SK-N-SH (cell line): ENCODE results near the gene ATL1. TPM values are rescaled to one million over a fixed set of nuclear protein-coding genes. Genes with fewer than 3 reads are reported as not detected.

Experiments
- CTCF ChIA-PET: fragments of 300-600, 350-600 bp; formaldehyde crosslinking; extraction: SDS; loops from one replicate; lab custom pipeline; 2021; lab: Yijun Ruan, JAX
- POLR2A ChIA-PET: fragments of 350-600 bp; sonication (Branson Sonifier 250); formaldehyde crosslinking; extraction: SDS; loops from one replicate; lab custom pipeline; 2020; ENCODE audit warnings: antibody characterized with exemption, inconsistent platforms; lab: Yijun Ruan, JAX
- DNase-seq: peaks from one replicate; pipeline ENCODE4 v3.0.0; 2012
- H2AFZ ChIP-seq: fragments of 200-600 bp; sonication (generic); 2 replicates; pipeline ENCODE4 v1.8.1; 2016; ENCODE audit warnings: antibody characterized with exemption, mild to moderate bottlenecking, low read depth
- H3F3A ChIP-seq: fragments of 200-600 bp; sonication (generic); replicated peaks from 2 replicates; pipeline ENCODE3; 2016; ENCODE audit warnings: antibody characterized with exemption, mild to moderate bottlenecking; ENCODE audit not compliant: insufficient read depth
- H3K27ac ChIP-seq, 2 experiments: fragments of 200-500 bp in 1 of 2; fragments of 200-600 bp in 1 of 2; sonication (Bioruptor generic) in 1 of 2; sonication (generic), shearing (Covaris generic) in 1 of 2; 2 replicates each; pipeline versions ENCODE4 v1.5.1 to v1.6.1; 2014 to 2016; ENCODE audit warnings: low read depth in 2 of 2, inconsistent platforms in 1 of 2, low read length in 1 of 2, mild to moderate bottlenecking in 1 of 2, mixed read lengths in 1 of 2
- H3K27me3 ChIP-seq: fragments of 200-600 bp; sonication (generic), shearing (Covaris generic); 2 replicates; pipeline ENCODE4 v1.6.1; 2016; ENCODE audit warnings: mixed run types; ENCODE audit not compliant: insufficient read depth
- H3K36me3 ChIP-seq, 2 experiments: fragments of 200-500 bp in 1 of 2; fragments of 200-600 bp in 1 of 2; sonication (Bioruptor generic) in 1 of 2; sonication (generic) in 1 of 2; replicated peaks in 1 of 2; 2 replicates each; pipeline versions ENCODE3 to v1.5.1; 2014 to 2016; ENCODE audit warnings: low read length in 1 of 2, mild to moderate bottlenecking in 1 of 2; ENCODE audit not compliant: insufficient read depth in 2 of 2, control insufficient read depth in 1 of 2
- H3K4me1 ChIP-seq, 2 experiments: fragments of 200-500 bp in 1 of 2; fragments of 200-600 bp in 1 of 2; sonication (Bioruptor generic) in 1 of 2; sonication (generic), shearing (Covaris generic) in 1 of 2; 2 replicates each; pipeline versions ENCODE4 v1.5.1 to v1.6.1; 2014 to 2016; ENCODE audit warnings: low read depth in 1 of 2, low read length in 1 of 2, mixed run types in 1 of 2; ENCODE audit not compliant: insufficient read depth in 2 of 2, control insufficient read depth in 1 of 2
- H3K4me2 ChIP-seq: fragments of 200-600 bp; sonication (generic), shearing (Covaris generic); 2 replicates; pipeline ENCODE4 v1.6.1; 2017; ENCODE audit warnings: mixed run types
- H3K4me3 ChIP-seq, 2 experiments: fragments of 200-500 bp in 1 of 2; fragments of 200-600 bp in 1 of 2; sonication (Bioruptor generic) in 1 of 2; sonication (generic), shearing (Covaris generic) in 1 of 2; 2 replicates each; pipeline versions ENCODE4 v1.5.1 to v1.8.1; 2014 to 2016; ENCODE audit warnings: low read depth in 2 of 2, inconsistent platforms in 1 of 2, low read length in 1 of 2, mild to moderate bottlenecking in 1 of 2, mixed read lengths in 1 of 2, moderate library complexity in 1 of 2
- H3K79me2 ChIP-seq: fragments of 200-600 bp; sonication (generic); 2 replicates; pipeline ENCODE4 v1.8.1; 2017; ENCODE audit warnings: mild to moderate bottlenecking; ENCODE audit not compliant: insufficient read depth
- H3K9ac ChIP-seq: fragments of 200-600 bp; sonication (generic); 2 replicates; pipeline ENCODE4 v1.6.1; 2017; ENCODE audit warnings: mixed run types
- H3K9me2 ChIP-seq: fragments of 200-600 bp; sonication (generic); 2 replicates; pipeline ENCODE4 v1.6.1; 2017; ENCODE audit warnings: mixed run types
- H3K9me3 ChIP-seq: fragments of 200-600 bp; sonication (generic); 2 replicates; pipeline ENCODE4 v1.6.1; 2017; ENCODE audit warnings: mixed run types, mild to moderate bottlenecking, moderate library complexity
- H4K20me1 ChIP-seq: fragments of 200-600 bp; sonication (generic); 2 replicates; pipeline ENCODE4 v1.6.1; 2017; ENCODE audit warnings: mild to moderate bottlenecking, mixed run types; ENCODE audit not compliant: insufficient read depth
- CTCF ChIP-seq: fragments of 200-600 bp; sonication (generic); IDR thresholded peaks from 2 replicates; pipeline ENCODE4 v1.6.1; 2017; ENCODE audit warnings: antibody characterized with exemption, mild to moderate bottlenecking, moderate library complexity
- EP300 ChIP-seq, 2 experiments: IDR thresholded peaks; 2 replicates each; pipeline versions ENCODE4 v1.4.0 to v1.6.1; 2012; ENCODE audit warnings: borderline replicate concordance in 1 of 2, low read depth in 1 of 2, low read length in 1 of 2
- EZH2phosphoT487 ChIP-seq: fragments of 200-600 bp; sonication (generic); IDR thresholded peaks from 2 replicates; pipeline ENCODE4 v1.6.1; 2017; ENCODE audit warnings: low read depth, mixed run types, mild to moderate bottlenecking, antibody characterized with exemption, moderate library complexity, borderline replicate concordance
- FOSL2 ChIP-seq: IDR thresholded peaks from 2 replicates; pipeline ENCODE4 v1.4.0; 2012; ENCODE audit warnings: low read depth, mild to moderate bottlenecking, moderate library complexity, borderline replicate concordance
- GATA2 ChIP-seq: sonication (generic); formaldehyde crosslinking; IDR thresholded peaks from 2 replicates; pipeline ENCODE4 v1.5.0; 2020; ENCODE audit warnings: mild to moderate bottlenecking, missing genetic modification reagents
- IRF3 ChIP-seq: fragments of 150-350 bp; IDR thresholded peaks from 2 replicates; pipeline ENCODE4 v1.6.1; 2016; ENCODE audit warnings: mild to moderate bottlenecking, low read depth, low read length
- JUND ChIP-seq: IDR thresholded peaks from 2 replicates; pipeline ENCODE4 v1.4.0; 2012
- MAX ChIP-seq: IDR thresholded peaks from 2 replicates; pipeline ENCODE4 v1.4.0; 2012; ENCODE audit warnings: low read depth
- MEF2A ChIP-seq: IDR thresholded peaks from 2 replicates; pipeline ENCODE4 v1.4.0; 2012; ENCODE audit warnings: low read depth, borderline replicate concordance
- MXI1 ChIP-seq: IDR thresholded peaks from 2 replicates; pipeline ENCODE4 v1.6.1; 2012; ENCODE audit warnings: mild to moderate bottlenecking, low read depth, low read length, improper control_type of control experiment
- NFIC ChIP-seq: IDR thresholded peaks from 2 replicates; pipeline ENCODE4 v1.4.0; 2012; ENCODE audit warnings: borderline replicate concordance
- PBX3 ChIP-seq: IDR thresholded peaks from 2 replicates; pipeline ENCODE4; 2012
- POLR2AphosphoS5 ChIP-seq: IDR thresholded peaks from 2 replicates; pipeline ENCODE4 v1.6.1; 2012; ENCODE audit warnings: low read depth, low read length
- RXRA ChIP-seq: IDR thresholded peaks from 2 replicates; pipeline ENCODE4 v1.4.0; 2012; ENCODE audit warnings: low read depth, mild to moderate bottlenecking, borderline replicate concordance
- SMC3 ChIP-seq: IDR thresholded peaks from 2 replicates; pipeline ENCODE4 v1.6.1; 2012; ENCODE audit warnings: low read depth, low read length, improper control_type of control experiment
- TAF1 ChIP-seq: IDR thresholded peaks from 2 replicates; pipeline ENCODE4 v1.6.1; 2012; ENCODE audit warnings: low read depth, mild to moderate bottlenecking, low read length, moderate library complexity, borderline replicate concordance
- TCF12 ChIP-seq: IDR thresholded peaks from 2 replicates; pipeline ENCODE4 v1.4.0; 2012
- TEAD4 ChIP-seq: IDR thresholded peaks from 2 replicates; pipeline ENCODE4 v1.4.0; 2012; ENCODE audit warnings: mild to moderate bottlenecking, borderline replicate concordance; ENCODE audit not compliant: insufficient read depth
- YY1 ChIP-seq: IDR thresholded peaks from 2 replicates; pipeline ENCODE4 v1.4.0; 2012; ENCODE audit warnings: low read depth, mild to moderate bottlenecking
- ZBTB33 ChIP-seq: IDR thresholded peaks from 2 replicates; pipeline ENCODE4 v1.4.0; 2012; ENCODE audit warnings: low read depth, borderline replicate concordance
- WGBS: methylation state at CpG from one replicate; pipeline ENCODE4 v1.1.6; 2017; ENCODE audit warnings: low lambda C conversion rate; 5-methylcytosine and 5-hydroxymethylcytosine counted together
- polyA plus RNA-seq, 3 experiments: library from polyadenylated mRNA; depleted of rRNA; stranded (reverse); fragments of >200 nt; gene quantifications; 2 replicates each; pipeline ENCODE4 v1.2.3, GENCODE V29; 2012

Gene ATL1
- polyA plus RNA-seq, 1 of the 3 experiments (the other 2 are of a cell fraction), result 7.3 TPM

- DNase-seq, result no peak
- H3K36me3 ChIP-seq, result no peaks in the 10 kb centered on the region
- peaks cover 24% of the 10 kb centered on the region for H3F3A ChIP-seq
- 9% methylated on average over 5 of the region's 5 CpGs for WGBS
- H3K4me3 ChIP-seq, result peak overlapping the region in 1 of 2 experiments; percentile 43; a peak in 2 of 4 replicates
- ChIA-PET CTCF (no interaction called here), POLR2A (interaction anchor here (1.7 kb wide), 1 partner anchor 9 kb away, joined by 6 read pairs; the partner anchor contains the start of gene SAV1)
- peak overlapping the region; percentile 74 for H3K4me2 ChIP-seq
- peak overlapping the region; percentile 85 for H2AFZ ChIP-seq
- H3K4me1 ChIP-seq, result peaks cover 0 to 15% of the 10 kb centered on the region in 2 experiments; a peak in 3 of 4 replicates
- H3K9ac ChIP-seq, result peak overlapping the region; percentile 46; the same call in 1 of the 2 replicates
- no peaks in the 10 kb centered on the region for H3K9me2 ChIP-seq
- no peaks in the 10 kb centered on the region for H3K27me3 ChIP-seq
- no peaks in the 10 kb centered on the region for H3K79me2 ChIP-seq
- H3K9me3 ChIP-seq, result no peaks in the 10 kb centered on the region; the same call in 1 of the 2 replicates
- peak overlapping the region; percentile 73 to 84 for H3K27ac ChIP-seq
- no peaks in the 10 kb centered on the region for H4K20me1 ChIP-seq
- TF ChIP-seq PBX3 (peak; percentile 35), MEF2A (peak; percentile 87; the same call in 1 of the 2 replicates), TAF1 (0 out of 2 replicates have a peak, but pooled peaks have one; percentile 16), YY1 (no peak), POLR2AphosphoS5 (peak; percentile 40; the same call in 1 of the 2 replicates), TCF12 (peak; percentile 84), GATA2 (CRISPR knock-in tag) (no peak), EP300 (IDR thresholded peaks at IDR 0.05; ENCODE audit: borderline replicate concordance in 1 of 2, low read depth in 1 of 2, low read length in 1 of 2) (peak in 1 of 2 experiments; percentile 23; a peak in 1 of 4 replicates), FOSL2 (peak; percentile 65; the same call in 1 of the 2 replicates), RXRA (no peak), JUND (peak; percentile 41)
These were observed 117.7 kb downstream of the ATL1 start for GRCh38 chr14:50677527-50678063.

- Histone ChIP-seq H3F3A (peaks cover 24% of the 10 kb centered on the region), H3K4me2 (peak overlapping the region; percentile 74; the same call in 1 of the 2 replicates), H3K9ac (peak overlapping the region; percentile 46; the same call in 1 of the 2 replicates), H3K4me1 (peaks cover 0 to 15% of the 10 kb centered on the region in 2 experiments; a peak in 3 of 4 replicates), H3K36me3 (no peaks in the 10 kb centered on the region), H3K4me3 (no peak overlapping the region), H3K27me3 (no peaks in the 10 kb centered on the region), H2AFZ (peak overlapping the region; percentile 85), H3K79me2 (no peaks in the 10 kb centered on the region), H4K20me1 (no peaks in the 10 kb centered on the region), H3K27ac (peak overlapping the region; percentile 73 to 84; a peak in 3 of 4 replicates), H3K9me3 (no peaks in the 10 kb centered on the region; the same call in 1 of the 2 replicates), H3K9me2 (no peaks in the 10 kb centered on the region)
- WGBS, result 82% methylated on average over 5 of the region's 5 CpGs
- POLR2A ChIA-PET, result interaction anchor here (1.7 kb wide), 1 partner anchor 10 kb away, joined by 6 read pairs; the partner anchor contains the start of gene SAV1
- DNase-seq, result no peak
- CTCF ChIA-PET, result no interaction called here
- no peak for TF ChIP-seq CTCF
- TF ChIP-seq MXI1, result no peak
- TF ChIP-seq IRF3, result no peak
- no peak for TF ChIP-seq TEAD4
- no peak for TF ChIP-seq POLR2AphosphoS5
- TF ChIP-seq GATA2 (CRISPR knock-in tag), result no peak
- no peak for TF ChIP-seq SMC3
- no peak for TF ChIP-seq MAX
- TF ChIP-seq ZBTB33, result no peak
- TF ChIP-seq NFIC, result no peak
- no peak for TF ChIP-seq EZH2phosphoT487
- TF ChIP-seq EP300 (IDR thresholded peaks at IDR 0.05; ENCODE audit: borderline replicate concordance in 1 of 2, low read depth in 1 of 2, low read length in 1 of 2), result no peak
These were observed 118.2 kb downstream of the ATL1 start for GRCh38 chr14:50678163-50678562.
